HEK293 (cell line): ENCODE results near the gene HMG20A.

ENCODE experiments used
- CTCF ChIA-PET: fragments of 350-600 bp; formaldehyde crosslinking; extraction: SDS; loops from one replicate; lab custom pipeline; 2021; ENCODE audit warnings: antibody characterized with exemption; lab: Yijun Ruan, JAX
- POLR2A ChIA-PET: fragments of 300-600 bp; formaldehyde crosslinking; extraction: SDS; loops from one replicate; lab custom pipeline; 2020; ENCODE audit warnings: antibody characterized with exemption, inconsistent platforms; lab: Yijun Ruan, JAX
- H3K27ac ChIP-seq: fragments of 200-500 bp; sonication (Bioruptor generic); 2 replicates; pipeline ENCODE4 v1.5.1; 2014; ENCODE audit warnings: low read depth, low read length, control low read depth, inconsistent platforms; ENCODE audit errors: extremely low read depth
- H3K36me3 ChIP-seq, 2 experiments: fragments of 200-500 bp in 1 of 2; sonication (Bioruptor generic) in 1 of 2; 1 replicate in 1 of 2; 2 replicates in 1 of 2; pipeline ENCODE4 v1.5.1; 2014 to 2017; ENCODE audit warnings: inconsistent platforms in 2 of 2, low read length in 2 of 2; ENCODE audit not compliant: control insufficient read depth in 2 of 2, insufficient read depth in 1 of 2
- H3K4me1 ChIP-seq: fragments of 200-500 bp; sonication (Bioruptor generic); 2 replicates; pipeline ENCODE4 v1.5.1; 2014; ENCODE audit warnings: mild to moderate bottlenecking, low read length, inconsistent platforms; ENCODE audit not compliant: control insufficient read depth, insufficient read depth
- H3K4me3 ChIP-seq: 2 replicates; pipeline ENCODE4 v1.5.1; 2011; ENCODE audit warnings: low read depth, mild to moderate bottlenecking, control low read depth, low read length, moderate library complexity
- H3K9me3 ChIP-seq: fragments of 200-500 bp; sonication (Bioruptor generic); 2 replicates; pipeline ENCODE4 v1.5.1; 2014; ENCODE audit warnings: low read depth, low read length, inconsistent platforms; ENCODE audit not compliant: control insufficient read depth, insufficient read depth
- GLI4 ChIP-seq: fragments of 450-650 bp; formaldehyde crosslinking; IDR thresholded peaks from 2 replicates; pipeline ENCODE4 v1.5.1; 2016; ENCODE audit warnings: missing biosample characterization, missing genetic modification characterization
- GLIS1 ChIP-seq: fragments of 450-650 bp; formaldehyde crosslinking; IDR thresholded peaks from 2 replicates; pipeline ENCODE4 v1.5.1; 2016; ENCODE audit warnings: missing biosample characterization, missing genetic modification characterization
- KLF16 ChIP-seq: fragments of 450-650 bp; formaldehyde crosslinking; IDR thresholded peaks from 2 replicates; pipeline ENCODE4 v1.5.1; 2017; ENCODE audit warnings: missing biosample characterization, missing genetic modification characterization
- KLF7 ChIP-seq: fragments of 450-650 bp; formaldehyde crosslinking; IDR thresholded peaks from 2 replicates; pipeline ENCODE4 v1.5.1; 2016; ENCODE audit warnings: missing biosample characterization, missing genetic modification characterization, borderline replicate concordance
- KLF8 ChIP-seq: fragments of 450-650 bp; formaldehyde crosslinking; IDR thresholded peaks from 2 replicates; pipeline ENCODE4 v1.5.1; 2016; ENCODE audit warnings: missing biosample characterization, missing genetic modification characterization
- KLF9 ChIP-seq: fragments of 450-650 bp; formaldehyde crosslinking; IDR thresholded peaks from 2 replicates; pipeline ENCODE4 v1.5.1; 2016; ENCODE audit warnings: missing biosample characterization, missing genetic modification characterization, low read depth
- PATZ1 ChIP-seq: fragments of 450-650 bp; formaldehyde crosslinking; IDR thresholded peaks from 2 replicates; pipeline ENCODE4 v1.5.1; 2016; ENCODE audit warnings: missing biosample characterization, missing genetic modification characterization
- SP3 ChIP-seq: fragments of 450-650 bp; formaldehyde crosslinking; IDR thresholded peaks from 2 replicates; pipeline ENCODE4 v1.5.1; 2016; ENCODE audit warnings: missing biosample characterization, missing genetic modification characterization
- SP7 ChIP-seq: fragments of 450-650 bp; formaldehyde crosslinking; IDR thresholded peaks from 2 replicates; pipeline ENCODE4 v1.5.1; 2016; ENCODE audit warnings: missing biosample characterization, missing genetic modification characterization
- TRIM28 ChIP-seq: IDR thresholded peaks from 2 replicates; pipeline ENCODE4 v1.6.1; 2011; ENCODE audit warnings: low read length, control low read depth, borderline replicate concordance
- TSHZ1 ChIP-seq: fragments of 450-650 bp; formaldehyde crosslinking; IDR thresholded peaks from 2 replicates; pipeline ENCODE4 v1.5.1; 2016; ENCODE audit warnings: missing biosample characterization, missing genetic modification characterization, borderline replicate concordance
- ZBTB17 ChIP-seq: fragments of 450-650 bp; formaldehyde crosslinking; IDR thresholded peaks from 2 replicates; pipeline ENCODE4 v1.5.1; 2016; ENCODE audit warnings: missing biosample characterization, missing genetic modification characterization
- ZBTB20 ChIP-seq: fragments of 450-650 bp; formaldehyde crosslinking; IDR thresholded peaks from 2 replicates; pipeline ENCODE4 v1.5.1; 2016; ENCODE audit warnings: missing biosample characterization, missing genetic modification characterization
- ZBTB7A ChIP-seq: fragments of 450-650 bp; formaldehyde crosslinking; IDR thresholded peaks from 2 replicates; pipeline ENCODE4 v1.5.1; 2016; ENCODE audit warnings: low read depth, missing biosample characterization, missing genetic modification characterization
- ZNF114 ChIP-seq: fragments of 450-650 bp; formaldehyde crosslinking; IDR thresholded peaks from 2 replicates; pipeline ENCODE4 v1.5.0; 2017; ENCODE audit warnings: missing biosample characterization, missing genetic modification characterization
- ZNF398 ChIP-seq: fragments of 450-650 bp; formaldehyde crosslinking; IDR thresholded peaks from 2 replicates; pipeline ENCODE4 v1.5.1; 2017; ENCODE audit warnings: missing biosample characterization, missing genetic modification characterization
- ZNF555 ChIP-seq: fragments of 450-650 bp; formaldehyde crosslinking; conservative IDR thresholded peaks from 2 replicates; pipeline ENCODE4 v1.5.1; 2017; ENCODE audit warnings: missing biosample characterization, mild to moderate bottlenecking, missing genetic modification characterization, inconsistent platforms
- ZNF596 ChIP-seq: fragments of 450-650 bp; IDR thresholded peaks from 2 replicates; pipeline ENCODE4 v1.5.0; 2018; ENCODE audit warnings: missing biosample characterization, mild to moderate bottlenecking, missing genetic modification characterization, moderate library complexity
- ZNF692 ChIP-seq: fragments of 450-650 bp; formaldehyde crosslinking; IDR thresholded peaks from 2 replicates; pipeline ENCODE4 v1.5.1; 2016; ENCODE audit warnings: missing biosample characterization, missing genetic modification characterization
- TF ChIP-seq, protein P1 (sequence below): fragments of 450-650 bp; formaldehyde crosslinking; IDR thresholded peaks from 2 replicates; pipeline ENCODE4 v1.5.1; 2017; ENCODE audit warnings: missing biosample characterization, missing genetic modification characterization
- TF ChIP-seq, protein P2 (sequence below): fragments of 450-650 bp; formaldehyde crosslinking; optimal IDR thresholded peaks from 2 replicates; pipeline ENCODE3; 2016; ENCODE audit warnings: missing biosample characterization, mild to moderate bottlenecking, missing genetic modification characterization

The HMG20A gene

DNA sequence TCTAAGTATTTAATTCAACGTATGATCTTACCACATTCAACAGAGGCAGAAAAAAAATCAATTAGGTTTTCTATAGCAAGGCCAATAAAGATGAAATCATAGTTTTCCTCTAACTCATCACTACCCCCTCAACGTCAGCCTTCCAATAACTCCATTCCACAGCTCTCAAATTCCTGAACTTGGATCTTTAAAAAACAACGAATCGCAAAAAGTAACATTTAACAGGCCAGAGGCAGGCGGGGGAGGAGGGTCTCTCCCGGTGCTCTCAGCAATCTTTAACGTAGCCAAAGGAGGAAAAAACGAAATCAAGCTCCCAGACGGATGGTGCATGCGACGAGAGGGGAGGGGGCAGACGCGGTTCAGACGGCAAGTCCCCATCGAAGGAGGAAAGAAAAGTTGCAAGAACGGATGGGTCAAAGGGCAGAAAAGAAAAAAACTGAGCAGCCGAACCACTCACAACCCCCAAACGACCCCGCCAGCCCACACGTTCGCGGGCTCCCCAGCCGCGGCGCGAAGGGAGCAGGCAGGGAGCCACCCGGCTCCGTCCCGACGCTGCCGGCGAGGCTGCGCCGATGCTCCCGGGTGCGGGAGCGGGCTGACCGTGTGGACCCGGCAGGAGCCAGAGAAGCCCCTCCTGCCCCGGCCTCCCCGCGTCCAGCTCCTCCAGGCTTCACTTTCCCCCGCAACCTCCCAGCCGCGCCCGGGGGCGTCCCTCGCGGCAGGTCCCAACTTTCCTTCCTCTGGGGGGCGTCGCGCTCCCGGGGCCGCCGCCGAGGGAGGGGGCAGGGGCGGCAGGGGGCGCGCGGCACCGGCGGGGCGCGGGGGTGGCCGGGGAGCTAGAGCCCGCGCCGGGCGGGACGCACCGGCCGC, 1.5 kb upstream of the HMG20A start (continued):
- TF ChIP-seq ZNF692, result peak; percentile 12; the same call in 1 of the 2 replicates
- no peak for TF ChIP-seq ZNF555 (tag by site-specific recombination)
- TF ChIP-seq, protein P1, sequence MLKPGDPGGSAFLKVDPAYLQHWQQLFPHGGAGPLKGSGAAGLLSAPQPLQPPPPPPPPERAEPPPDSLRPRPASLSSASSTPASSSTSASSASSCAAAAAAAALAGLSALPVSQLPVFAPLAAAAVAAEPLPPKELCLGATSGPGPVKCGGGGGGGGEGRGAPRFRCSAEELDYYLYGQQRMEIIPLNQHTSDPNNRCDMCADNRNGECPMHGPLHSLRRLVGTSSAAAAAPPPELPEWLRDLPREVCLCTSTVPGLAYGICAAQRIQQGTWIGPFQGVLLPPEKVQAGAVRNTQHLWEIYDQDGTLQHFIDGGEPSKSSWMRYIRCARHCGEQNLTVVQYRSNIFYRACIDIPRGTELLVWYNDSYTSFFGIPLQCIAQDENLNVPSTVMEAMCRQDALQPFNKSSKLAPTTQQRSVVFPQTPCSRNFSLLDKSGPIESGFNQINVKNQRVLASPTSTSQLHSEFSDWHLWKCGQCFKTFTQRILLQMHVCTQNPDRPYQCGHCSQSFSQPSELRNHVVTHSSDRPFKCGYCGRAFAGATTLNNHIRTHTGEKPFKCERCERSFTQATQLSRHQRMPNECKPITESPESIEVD, result peak; percentile 69; the same call in 1 of the 2 replicates
- no peak for TF ChIP-seq KLF7 (tag by site-specific recombination)
- TF ChIP-seq ZBTB17 (tag by site-specific recombination), result peak; percentile 60
- no peak for TF ChIP-seq SP3
- TF ChIP-seq PATZ1 (tag by site-specific recombination), result peak; percentile 73
- TF ChIP-seq GLIS1 (tag by site-specific recombination), result 0 out of 2 replicates have a peak, but pooled peaks have one; percentile 15

DNA sequence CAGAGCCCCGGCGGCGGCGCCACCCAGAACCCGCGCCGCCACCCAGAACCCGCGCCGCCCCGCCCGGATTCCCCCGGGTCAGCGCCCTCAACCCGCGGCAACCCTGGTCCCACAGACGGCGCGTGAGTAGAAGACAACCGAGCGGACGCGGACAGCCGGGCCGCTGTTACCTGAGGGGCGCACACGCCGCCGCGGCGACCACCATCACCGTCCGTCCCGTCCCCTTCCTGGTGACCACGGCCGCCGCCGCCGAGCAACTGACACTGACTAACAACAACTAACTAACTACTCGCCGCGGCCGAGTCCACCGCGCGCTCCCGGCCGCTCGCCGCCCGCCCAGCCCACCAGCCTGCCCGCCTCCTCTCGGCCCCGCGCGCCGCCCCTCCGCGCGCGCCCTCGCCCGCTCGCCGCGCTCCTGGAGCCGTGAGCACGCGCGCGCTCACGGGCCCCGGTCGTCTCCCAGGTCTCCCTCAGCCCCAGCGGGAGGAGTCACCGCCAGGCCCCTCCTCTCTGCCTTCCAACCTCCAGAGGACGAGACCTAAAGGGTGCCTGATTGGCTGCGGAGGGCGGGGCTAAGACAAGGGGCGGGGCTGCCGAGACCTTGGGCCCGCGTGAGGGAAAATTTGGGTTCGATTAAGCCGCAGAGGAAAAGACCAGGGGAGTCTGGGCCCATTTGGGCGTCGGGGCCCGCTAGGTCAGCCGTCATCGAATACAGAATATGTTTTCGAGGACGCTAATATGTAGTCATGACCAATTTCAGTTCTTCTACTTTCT, 665 bp upstream of the HMG20A start, which contains the start of gene PEAK1:
PEAK1 (minus strand) TSS at position 269 of the 774 bp plus-strand sequence. CDS start 238,178 bp downstream, outside the sequence.
- ChIA-PET POLR2A (interaction anchor here (0.8 to 1.6 kb wide), 4 partner anchors 13 to 221 kb away, joined by 3 to 4 read pairs (median 4); no protein-coding TSS in a partner anchor), CTCF (interaction anchor here (1.3 to 2.3 kb wide), 3 partner anchors 15 to 301 kb away, joined by 3 to 16 read pairs (median 3); no protein-coding TSS in a partner anchor)
- H3K4me1 ChIP-seq, result peaks cover 32% of the 10 kb centered on the region
- TF ChIP-seq ZNF114 (tag by site-specific recombination) (no peak), KLF16 (tag by site-specific recombination) (peak; percentile 19; the same call in 1 of the 2 replicates), ZNF398 (peak; percentile 76), KLF8 (tag by site-specific recombination) (peak; percentile 64), TRIM28 (no peak), GLI4 (tag by site-specific recombination) (0 out of 2 replicates have a peak, but pooled peaks have one; percentile 21), ZBTB20 (tag by site-specific recombination) (no peak), ZBTB7A (tag by site-specific recombination) (peak; percentile 80; the same call in 1 of the 2 replicates), KLF9 (0 out of 2 replicates have a peak, but pooled peaks have one; percentile 31), TSHZ1 (tag by site-specific recombination) (0 out of 2 replicates have a peak, but pooled peaks have one; percentile 36), SP7 (tag by site-specific recombination) (peak; percentile 38; the same call in 1 of the 2 replicates), ZNF596 (tag by site-specific recombination) (peak; percentile 37; the same call in 1 of the 2 replicates)
- TF ChIP-seq, protein P2, sequence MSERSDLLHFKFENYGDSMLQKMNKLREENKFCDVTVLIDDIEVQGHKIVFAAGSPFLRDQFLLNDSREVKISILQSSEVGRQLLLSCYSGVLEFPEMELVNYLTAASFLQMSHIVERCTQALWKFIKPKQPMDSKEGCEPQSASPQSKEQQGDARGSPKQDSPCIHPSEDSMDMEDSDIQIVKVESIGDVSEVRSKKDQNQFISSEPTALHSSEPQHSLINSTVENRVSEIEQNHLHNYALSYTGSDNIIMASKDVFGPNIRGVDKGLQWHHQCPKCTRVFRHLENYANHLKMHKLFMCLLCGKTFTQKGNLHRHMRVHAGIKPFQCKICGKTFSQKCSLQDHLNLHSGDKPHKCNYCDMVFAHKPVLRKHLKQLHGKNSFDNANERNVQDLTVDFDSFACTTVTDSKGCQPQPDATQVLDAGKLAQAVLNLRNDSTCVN (tag by site-specific recombination), result peak; percentile 84

More for the DNA sequence above, 665 bp upstream of the HMG20A start, which contains the start of gene PEAK1:
- no peaks in the 10 kb centered on the region for H3K36me3 ChIP-seq
- H3K4me3 ChIP-seq, result peak within 1 kb of the TSS; percentile 73
- H3K9me3 ChIP-seq, result no peaks in the 10 kb centered on the region
- peak within 1 kb of the TSS; percentile 86 for H3K27ac ChIP-seq
